ENCODE results near the gene TRIM39. TPM values are rescaled to one million over a fixed set of nuclear protein-coding genes. Genes with fewer than 3 reads are reported as not detected.
"Not testable (repeated sequence)": the region's sequence is repeated elsewhere in the genome, so short reads cannot be mapped to it uniquely, and the experiment has no call there.

TRIM39 gene
- 39.2 TPM for total RNA-seq
- polyA plus RNA-seq, result 10 to 100 TPM in 2 of 4 donors, 1 to 10 TPM in 2; 5.2 to 14.9 (median 10.6) TPM

GRCh38 chr6:30326526-30327231, at the start of gene TRIM39:
TSS of gene TRIM39 (plus strand) at chr6:30326927. CDS start at chr6:30329318, 2,391 bp downstream.
- peaks cover 36% of the 10 kb centered on the region for H3K4me1 ChIP-seq (ENCODE audit: control insufficient read depth, insufficient read depth, low read length, poor library complexity, severe bottlenecking)
- H3K36me3 Mint-ChIP-seq, result peaks cover 22% of the 10 kb centered on the region
- H3K9me3 ChIP-seq (ENCODE audit: control insufficient read depth in 2 of 2, low read length in 2 of 2), result no peaks in the 10 kb centered on the region
- peaks cover 20 to 63% (median 49%) of the 10 kb centered on the region in 4 donors for H3K4me1 Mint-ChIP-seq
- H3K27me3 Mint-ChIP-seq, result peaks cover 12% of the 10 kb centered on the region
- peak within 1 kb of the TSS; percentile 99 for H3K27ac ChIP-seq (ENCODE audit: insufficient read depth, low read length, poor library complexity, severe bottlenecking)
- peak within 1 kb of the TSS; percentile 91 to 98 (median 96) for H3K4me3 Mint-ChIP-seq
- peak within 1 kb of the TSS; percentile 92 for H3K4me3 ChIP-seq (ENCODE audit: low read depth, low read length)
- ATAC-seq (ENCODE audit: low read depth in 2 of 2) (peak; percentile 79), DNase-seq (peak; percentile 89 to 93 (median 92))
- H3K27me3 ChIP-seq (ENCODE audit: control insufficient read depth, insufficient read depth, low read length), result no peaks in the 10 kb centered on the region
- H3K27ac Mint-ChIP-seq, result peak within 1 kb of the TSS; percentile 99 to 100 (median 100)
- peaks cover 26% of the 10 kb centered on the region for H3K36me3 ChIP-seq (ENCODE audit: control insufficient read depth, insufficient read depth, low read length)
- no peaks in the 10 kb centered on the region for H3K9me3 Mint-ChIP-seq

DNA sequence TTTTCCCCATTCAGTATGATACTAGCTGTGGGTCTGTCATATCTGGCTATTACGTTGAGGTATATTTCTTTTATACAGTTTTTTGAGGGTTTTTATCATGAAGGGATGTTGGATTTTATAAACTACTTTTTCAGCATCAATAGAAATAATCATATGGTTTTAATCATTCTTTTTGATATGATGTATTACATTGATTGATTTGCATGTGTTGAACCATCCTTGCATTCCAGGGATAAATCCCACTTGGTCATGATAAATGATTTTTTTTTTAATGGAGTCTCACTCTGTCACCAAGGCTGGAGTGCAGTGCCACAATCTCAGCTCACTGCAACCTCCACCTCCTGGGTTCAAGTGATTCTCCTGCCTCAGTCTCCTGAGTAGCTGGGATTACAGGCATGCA, 45.7 kb upstream of the TRIM39 start:
- H3K4me3 ChIP-seq (ENCODE audit: low read depth, low read length); H3K4me1 ChIP-seq (ENCODE audit: control insufficient read depth, insufficient read depth, low read length, poor library complexity, severe bottlenecking); H3K4me3 Mint-ChIP-seq; H3K27ac Mint-ChIP-seq; H3K36me3 ChIP-seq (ENCODE audit: control insufficient read depth, insufficient read depth, low read length); H3K27me3 ChIP-seq (ENCODE audit: control insufficient read depth, insufficient read depth, low read length); H3K4me1 Mint-ChIP-seq; H3K27ac ChIP-seq (ENCODE audit: insufficient read depth, low read length, poor library complexity, severe bottlenecking); H3K27me3 Mint-ChIP-seq; ATAC-seq (ENCODE audit: low read depth in 2 of 2); DNase-seq; H3K36me3 Mint-ChIP-seq: not testable (repeated sequence)
- H3K9me3 ChIP-seq (ENCODE audit: control insufficient read depth in 2 of 2, low read length in 2 of 2), result peaks cover 70 to 85% of the 10 kb centered on the region in 2 experiments
- H3K9me3 Mint-ChIP-seq, result peaks cover 6 to 78% (median 42%) of the 10 kb centered on the region in 7 donors

DNA sequence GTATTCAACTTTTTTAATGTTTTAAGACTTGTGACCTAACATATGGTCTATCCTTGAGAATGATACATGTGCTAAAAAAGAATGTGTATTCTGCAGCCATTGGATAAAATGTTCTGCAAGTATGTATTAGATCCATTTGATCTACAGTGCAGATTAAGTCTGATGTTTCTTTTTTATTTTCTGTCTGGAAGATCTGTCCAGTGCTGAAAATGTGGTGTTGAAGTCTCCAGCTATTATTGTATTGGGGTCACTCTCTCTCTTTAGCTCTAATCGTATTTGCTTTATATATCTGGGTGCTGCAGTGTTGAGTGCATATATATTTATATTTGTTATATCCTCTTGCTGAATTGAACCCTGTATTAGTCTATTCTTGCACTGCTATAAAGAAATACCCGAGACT, 44.2 kb upstream of the TRIM39 start:
- Histone ChIP-seq H3K9me3 (ENCODE audit: control insufficient read depth in 2 of 2, low read length in 2 of 2) (peaks cover 73 to 88% of the 10 kb centered on the region in 2 experiments), H3K4me1 (ENCODE audit: control insufficient read depth, insufficient read depth, low read length, poor library complexity, severe bottlenecking) (no peaks in the 10 kb centered on the region), H3K27me3 (ENCODE audit: control insufficient read depth, insufficient read depth, low read length) (no peaks in the 10 kb centered on the region), H3K36me3 (ENCODE audit: control insufficient read depth, insufficient read depth, low read length) (no peaks in the 10 kb centered on the region), H3K27ac (ENCODE audit: insufficient read depth, low read length, poor library complexity, severe bottlenecking) (no peak overlapping the region), H3K4me3 (ENCODE audit: low read depth, low read length) (no peak overlapping the region)
- Mint-ChIP-seq H3K36me3 (peaks cover 8% of the 10 kb centered on the region), H3K27me3 (no peaks in the 10 kb centered on the region), H3K4me3 (no peak overlapping the region), H3K27ac (no peak overlapping the region), H3K9me3 (peaks cover 4 to 84% (median 49%) of the 10 kb centered on the region in 7 donors), H3K4me1 (no peaks in the 10 kb centered on the region)
- DNase-seq, result no peak
- ATAC-seq (ENCODE audit: low read depth in 2 of 2), result no peak

DNA sequence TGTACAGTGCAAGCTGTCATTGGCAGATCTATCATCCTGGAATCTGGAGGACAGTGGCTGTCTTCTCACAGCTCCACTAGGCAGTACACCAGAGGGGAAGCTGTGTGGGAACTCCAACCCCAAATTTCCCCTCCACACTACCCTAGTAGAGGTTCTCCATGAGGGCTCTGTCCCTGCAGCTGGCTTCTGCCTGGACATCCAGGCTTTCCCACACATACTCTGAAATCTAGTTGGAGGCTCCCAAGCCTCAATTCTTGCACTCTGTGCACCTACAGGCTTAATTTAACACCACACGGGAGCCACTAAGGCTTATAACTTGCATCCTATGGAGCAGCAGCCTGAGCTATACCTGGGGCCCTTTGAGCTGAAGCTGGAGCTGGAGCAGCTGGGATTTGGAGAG, 43.0 kb upstream of the TRIM39 start:
- no peak for DNase-seq
- no peak overlapping the region for H3K4me3 Mint-ChIP-seq
- H3K27me3 Mint-ChIP-seq, result no peaks in the 10 kb centered on the region
- Histone ChIP-seq H3K27me3 (ENCODE audit: control insufficient read depth, insufficient read depth, low read length) (no peaks in the 10 kb centered on the region), H3K4me1 (ENCODE audit: control insufficient read depth, insufficient read depth, low read length, poor library complexity, severe bottlenecking) (no peaks in the 10 kb centered on the region), H3K9me3 (ENCODE audit: control insufficient read depth in 2 of 2, low read length in 2 of 2) (peaks cover 69 to 82% of the 10 kb centered on the region in 2 experiments), H3K4me3 (ENCODE audit: low read depth, low read length) (no peak overlapping the region), H3K27ac (ENCODE audit: insufficient read depth, low read length, poor library complexity, severe bottlenecking) (no peak overlapping the region), H3K36me3 (ENCODE audit: control insufficient read depth, insufficient read depth, low read length) (peaks cover 2% of the 10 kb centered on the region)
- H3K4me1 Mint-ChIP-seq, result peaks cover 0 to 2% (median 0%) of the 10 kb centered on the region in 4 donors
- no peak overlapping the region for H3K27ac Mint-ChIP-seq
- H3K9me3 Mint-ChIP-seq, result peaks cover 2 to 80% (median 48%) of the 10 kb centered on the region in 7 donors
- H3K36me3 Mint-ChIP-seq, result peaks cover 11% of the 10 kb centered on the region
- no peak for ATAC-seq (ENCODE audit: low read depth in 2 of 2)

GRCh38 chr6:30287139-30287538, 39.6 kb upstream of the TRIM39 start:
- Mint-ChIP-seq H3K4me3 (no peak overlapping the region), H3K4me1 (peaks cover 0 to 2% (median 0%) of the 10 kb centered on the region in 4 donors), H3K27ac (no peak overlapping the region), H3K36me3 (peaks cover 33% of the 10 kb centered on the region), H3K27me3 (no peaks in the 10 kb centered on the region), H3K9me3 (peaks cover 4 to 61% (median 42%) of the 10 kb centered on the region in 7 donors)
- no peak overlapping the region for H3K27ac ChIP-seq (ENCODE audit: insufficient read depth, low read length, poor library complexity, severe bottlenecking)
- H3K9me3 ChIP-seq (ENCODE audit: control insufficient read depth in 2 of 2, low read length in 2 of 2), result peaks cover 47 to 56% of the 10 kb centered on the region in 2 experiments
- DNase-seq (no peak), ATAC-seq (ENCODE audit: low read depth in 2 of 2) (no peak)
- H3K36me3 ChIP-seq (ENCODE audit: control insufficient read depth, insufficient read depth, low read length), result peaks cover 24% of the 10 kb centered on the region
- no peak overlapping the region for H3K4me3 ChIP-seq (ENCODE audit: low read depth, low read length)
- H3K4me1 ChIP-seq (ENCODE audit: control insufficient read depth, insufficient read depth, low read length, poor library complexity, severe bottlenecking), result no peaks in the 10 kb centered on the region
- H3K27me3 ChIP-seq (ENCODE audit: control insufficient read depth, insufficient read depth, low read length), result no peaks in the 10 kb centered on the region

- ATAC-seq (ENCODE audit: low read depth in 2 of 2), result no peak
- no peak for DNase-seq
- H3K4me3 ChIP-seq (ENCODE audit: low read depth, low read length), result no peak overlapping the region
- Mint-ChIP-seq H3K27me3 (no peaks in the 10 kb centered on the region), H3K4me3 (no peak overlapping the region), H3K36me3 (peaks cover 42% of the 10 kb centered on the region), H3K4me1 (peaks cover 0 to 9% (median 3%) of the 10 kb centered on the region in 4 donors), H3K27ac (no peak overlapping the region), H3K9me3 (peaks cover 0 to 14% (median 2%) of the 10 kb centered on the region in 7 donors)
- H3K4me1 ChIP-seq (ENCODE audit: control insufficient read depth, insufficient read depth, low read length, poor library complexity, severe bottlenecking), result no peaks in the 10 kb centered on the region
- no peak overlapping the region for H3K27ac ChIP-seq (ENCODE audit: insufficient read depth, low read length, poor library complexity, severe bottlenecking)
- H3K9me3 ChIP-seq (ENCODE audit: control insufficient read depth in 2 of 2, low read length in 2 of 2), result no peaks in the 10 kb centered on the region
- H3K27me3 ChIP-seq (ENCODE audit: control insufficient read depth, insufficient read depth, low read length), result no peaks in the 10 kb centered on the region
- peaks cover 38% of the 10 kb centered on the region for H3K36me3 ChIP-seq (ENCODE audit: control insufficient read depth, insufficient read depth, low read length)
Observed at GRCh38 chr6:30295837-30296236, 30.9 kb upstream of the TRIM39 start.

DNA sequence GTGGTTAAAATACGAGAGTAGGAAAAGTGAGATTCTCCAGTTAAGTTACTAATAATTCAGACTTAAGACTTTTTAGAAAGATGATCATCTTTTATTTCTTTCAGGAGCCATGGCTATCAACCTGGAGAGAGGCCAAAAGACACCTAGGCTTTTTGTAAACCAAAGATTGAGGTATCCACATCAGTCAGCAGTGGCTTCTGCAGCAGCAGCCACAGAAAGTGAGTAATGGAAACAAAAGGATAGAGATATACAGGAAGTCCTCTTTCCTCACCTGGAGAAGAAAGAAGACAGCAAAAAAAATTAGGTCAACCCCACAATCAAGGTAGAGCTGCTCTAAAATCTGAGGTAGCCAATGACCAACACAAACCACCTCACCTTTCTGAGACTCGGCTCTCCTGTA, 22.7 kb upstream of the TRIM39 start:
- H3K36me3 Mint-ChIP-seq, result peaks cover 40% of the 10 kb centered on the region

DNA sequence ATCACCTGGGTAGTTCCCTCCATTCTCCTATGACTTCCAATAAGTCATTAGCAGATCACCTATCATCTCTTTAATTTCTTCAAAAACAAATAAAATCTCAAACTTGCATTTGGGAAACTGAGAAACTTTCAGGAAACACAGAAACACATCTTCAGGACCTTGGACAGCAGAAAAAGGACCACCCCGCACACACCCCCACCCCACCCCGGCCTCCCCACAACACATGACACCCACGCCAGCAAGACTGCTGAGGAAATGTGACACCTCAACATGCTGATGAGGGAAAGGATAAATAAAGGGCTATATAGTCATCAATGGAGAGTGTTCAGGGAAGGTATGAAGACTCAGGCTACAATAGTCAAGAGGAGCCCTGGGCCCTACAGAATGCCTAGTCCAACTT, 15.6 kb upstream of the TRIM39 start:
- Mint-ChIP-seq H3K4me1 (peaks cover 17 to 55% (median 36%) of the 10 kb centered on the region in 4 donors), H3K27ac (no peak overlapping the region)
- DNase-seq, result no peak

More for the DNA sequence above, 22.7 kb upstream of the TRIM39 start:
- no peaks in the 10 kb centered on the region for H3K27me3 Mint-ChIP-seq
- Histone ChIP-seq H3K36me3 (ENCODE audit: control insufficient read depth, insufficient read depth, low read length) (peaks cover 28% of the 10 kb centered on the region), H3K27me3 (ENCODE audit: control insufficient read depth, insufficient read depth, low read length) (no peaks in the 10 kb centered on the region), H3K4me1 (ENCODE audit: control insufficient read depth, insufficient read depth, low read length, poor library complexity, severe bottlenecking) (no peaks in the 10 kb centered on the region), H3K4me3 (ENCODE audit: low read depth, low read length) (no peak overlapping the region), H3K9me3 (ENCODE audit: control insufficient read depth in 2 of 2, low read length in 2 of 2) (no peaks in the 10 kb centered on the region), H3K27ac (ENCODE audit: insufficient read depth, low read length, poor library complexity, severe bottlenecking) (no peak overlapping the region)
- no peak overlapping the region for H3K27ac Mint-ChIP-seq
- DNase-seq, result no peak
- no peak overlapping the region for H3K4me3 Mint-ChIP-seq
- ATAC-seq (ENCODE audit: low read depth in 2 of 2), result no peak
- peaks cover 0 to 13% (median 0%) of the 10 kb centered on the region in 7 donors for H3K9me3 Mint-ChIP-seq
- H3K4me1 Mint-ChIP-seq, result peaks cover 7 to 48% (median 20%) of the 10 kb centered on the region in 4 donors

More for the DNA sequence above, 15.6 kb upstream of the TRIM39 start:
- Histone ChIP-seq H3K36me3 (ENCODE audit: control insufficient read depth, insufficient read depth, low read length) (peaks cover 39% of the 10 kb centered on the region), H3K27ac (ENCODE audit: insufficient read depth, low read length, poor library complexity, severe bottlenecking) (no peak overlapping the region), H3K4me1 (ENCODE audit: control insufficient read depth, insufficient read depth, low read length, poor library complexity, severe bottlenecking) (no peaks in the 10 kb centered on the region), H3K27me3 (ENCODE audit: control insufficient read depth, insufficient read depth, low read length) (no peaks in the 10 kb centered on the region), H3K4me3 (ENCODE audit: low read depth, low read length) (no peak overlapping the region), H3K9me3 (ENCODE audit: control insufficient read depth in 2 of 2, low read length in 2 of 2) (no peaks in the 10 kb centered on the region)
- Mint-ChIP-seq H3K4me3 (no peak overlapping the region), H3K9me3 (peaks cover 0 to 1% (median 0%) of the 10 kb centered on the region in 7 donors), H3K27me3 (no peaks in the 10 kb centered on the region), H3K36me3 (peaks cover 56% of the 10 kb centered on the region)
- no peak for ATAC-seq (ENCODE audit: low read depth in 2 of 2)
